HG02623 (cell line): Measurements from ENCODE around the gene ARFGEF2.
"Not testable (repeated sequence)": the region's sequence is repeated elsewhere in the genome, so short reads cannot be mapped to it uniquely, and the experiment has no call there.

Experiments used
- ATAC-seq: cut with Tn5 transposase; IDR thresholded peaks from one replicate; pipeline ENCODE4 v1.9.1; 2021; ENCODE audit warnings: moderate library complexity; ENCODE audit not compliant: unreplicated experiment

The ARFGEF2 gene

DNA sequence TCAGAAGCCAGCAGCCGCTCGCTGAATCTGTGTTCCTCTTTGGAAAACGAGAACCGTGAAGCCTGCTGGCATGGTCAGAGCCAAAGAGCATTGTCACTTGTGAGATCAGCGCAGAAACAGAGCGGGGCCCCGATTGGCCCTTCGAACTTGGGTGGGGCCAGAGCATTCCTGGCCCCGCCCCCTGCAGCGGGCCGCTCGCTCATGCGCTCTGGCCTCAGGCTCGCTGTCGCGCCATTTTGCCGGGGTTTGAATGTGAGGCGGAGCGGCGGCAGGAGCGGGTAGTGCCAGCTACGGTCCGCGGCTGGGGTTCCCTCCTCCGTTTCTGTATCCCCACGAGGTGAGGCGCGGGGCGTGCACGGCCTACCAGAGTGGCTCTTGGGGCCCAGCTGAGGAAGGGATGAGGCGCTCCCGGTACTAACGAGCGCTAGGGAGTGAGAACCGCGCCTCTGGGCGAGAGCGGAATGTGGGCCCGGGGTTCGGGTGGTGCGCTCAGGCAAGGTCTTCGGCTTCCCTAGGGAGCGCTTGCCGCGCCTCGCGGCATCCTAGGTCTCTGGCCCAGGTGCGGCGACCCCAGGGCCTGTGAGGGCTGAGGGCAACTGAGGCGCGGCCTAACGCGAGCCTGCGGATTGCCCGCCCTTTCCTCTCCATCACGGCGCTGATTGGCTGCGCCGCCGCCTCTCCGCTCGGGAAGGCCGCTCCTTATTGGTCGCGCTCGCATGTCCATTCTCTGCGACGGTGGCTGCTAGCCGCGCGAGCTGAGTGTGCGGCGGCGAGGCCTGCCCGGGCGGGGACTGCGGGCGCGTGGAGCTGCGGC lies 124.8 kb downstream of the ARFGEF2 start, which contains the start of gene CSE1L:
CSE1L (plus strand) TSS at position 226 of the 814 bp plus-strand sequence. CDS start 12,152 bp downstream, outside the sequence.
- peak; percentile 92 for ATAC-seq

DNA sequence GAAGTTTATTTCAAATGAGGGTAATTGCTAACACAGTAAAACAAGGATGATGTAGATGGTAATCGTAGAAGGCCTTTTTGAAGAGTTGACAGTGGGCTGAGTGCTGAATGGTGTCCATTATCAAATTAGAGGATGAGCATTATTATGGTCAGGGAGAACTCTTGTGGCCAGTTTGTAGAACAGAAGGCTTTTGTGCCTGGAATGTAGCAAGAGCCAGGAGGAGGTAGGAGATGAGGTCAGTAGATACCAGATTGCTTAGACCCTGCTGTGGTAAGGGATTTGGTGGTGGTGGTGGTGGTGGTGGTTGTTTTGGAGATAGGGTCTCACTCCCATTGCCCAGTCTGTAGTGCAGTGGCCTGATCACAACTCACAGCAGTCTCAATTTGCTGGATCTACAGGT lies 130.8 kb downstream of the ARFGEF2 start:
- ATAC-seq = no peak

DNA sequence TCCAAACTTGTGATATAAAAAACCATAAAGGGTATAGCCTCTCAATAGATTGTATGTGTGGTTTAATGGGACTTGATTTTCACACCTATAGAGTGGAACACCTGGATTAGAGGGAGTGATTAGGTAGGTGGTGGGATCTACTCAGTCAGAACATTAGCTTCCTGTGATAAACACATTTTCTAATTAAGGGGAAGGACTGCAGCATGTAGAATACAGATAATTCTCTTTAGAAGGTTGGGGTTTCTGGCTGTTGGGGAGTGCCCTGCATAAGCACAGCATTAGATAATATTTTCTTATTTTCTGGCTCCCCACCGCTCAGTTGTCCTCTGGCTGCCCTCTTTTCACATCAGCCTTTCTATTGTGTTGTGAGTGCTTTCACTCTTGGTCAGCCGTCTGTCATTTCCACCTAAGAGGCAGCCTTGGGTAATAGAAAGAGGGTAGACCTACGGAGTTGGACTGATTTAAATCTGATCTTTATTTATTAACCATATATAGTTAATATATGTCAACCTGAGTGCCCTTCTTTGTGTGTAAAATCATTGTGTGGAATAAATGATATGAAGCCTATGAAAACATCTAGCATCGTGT lies 132.6 kb downstream of the ARFGEF2 start:
- no peak for ATAC-seq

DNA sequence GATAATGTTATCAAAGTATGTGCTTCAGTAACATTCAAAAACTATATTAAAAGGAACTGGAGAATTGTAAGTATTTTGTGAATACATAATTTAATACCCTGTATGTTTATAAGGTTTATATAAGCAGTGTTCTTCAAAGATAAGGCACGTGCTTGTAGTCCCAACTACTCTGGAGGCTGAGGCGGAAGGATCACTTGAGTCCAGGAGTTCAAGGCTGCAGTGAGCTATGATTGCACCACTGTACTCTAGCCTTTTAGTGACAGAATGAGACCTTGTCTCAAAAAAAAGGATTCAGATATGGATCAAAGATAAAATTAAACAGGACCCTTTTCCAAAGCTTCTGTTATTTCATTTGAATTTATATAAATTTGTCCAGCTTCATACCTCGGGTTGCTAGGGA lies 141.8 kb downstream of the ARFGEF2 start:
- no peak for ATAC-seq

DNA sequence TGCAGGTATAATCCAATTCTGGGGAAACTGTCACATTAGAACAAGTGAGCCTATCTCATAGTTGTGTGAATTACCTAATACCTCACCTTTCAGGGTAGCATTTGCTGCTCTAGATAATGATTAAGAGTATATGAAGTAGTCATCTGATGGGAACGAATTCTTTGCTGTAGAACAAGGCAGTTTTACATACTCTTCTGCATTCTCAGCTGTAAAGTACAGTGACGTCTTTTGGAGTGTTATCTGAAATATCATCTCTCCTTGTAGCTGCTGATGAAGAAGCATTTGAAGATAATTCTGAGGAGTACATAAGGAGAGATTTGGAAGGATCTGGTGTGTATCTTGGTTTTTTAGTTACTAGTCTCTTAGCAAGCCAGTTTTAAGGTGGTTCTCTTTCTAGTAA lies 153.0 kb downstream of the ARFGEF2 start:
- no peak for ATAC-seq

DNA sequence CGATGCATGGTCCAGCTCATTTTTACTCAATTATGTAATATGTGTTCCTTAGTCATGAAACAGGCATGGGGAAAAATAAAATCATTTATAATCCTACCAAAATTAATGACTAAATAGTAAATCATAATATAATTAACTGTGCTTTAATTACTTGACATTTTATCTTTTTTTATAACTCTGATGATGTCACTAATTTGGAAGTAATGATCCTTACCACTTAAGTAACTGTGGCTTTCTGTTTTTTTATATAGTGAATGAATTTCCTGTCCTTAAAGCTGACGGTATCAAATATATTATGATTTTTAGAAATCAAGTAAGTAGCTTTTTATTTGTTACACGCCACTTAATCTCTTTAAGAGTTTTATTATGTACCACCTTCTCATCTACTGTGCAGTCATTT lies 156.8 kb downstream of the ARFGEF2 start:
- no peak for ATAC-seq

DNA sequence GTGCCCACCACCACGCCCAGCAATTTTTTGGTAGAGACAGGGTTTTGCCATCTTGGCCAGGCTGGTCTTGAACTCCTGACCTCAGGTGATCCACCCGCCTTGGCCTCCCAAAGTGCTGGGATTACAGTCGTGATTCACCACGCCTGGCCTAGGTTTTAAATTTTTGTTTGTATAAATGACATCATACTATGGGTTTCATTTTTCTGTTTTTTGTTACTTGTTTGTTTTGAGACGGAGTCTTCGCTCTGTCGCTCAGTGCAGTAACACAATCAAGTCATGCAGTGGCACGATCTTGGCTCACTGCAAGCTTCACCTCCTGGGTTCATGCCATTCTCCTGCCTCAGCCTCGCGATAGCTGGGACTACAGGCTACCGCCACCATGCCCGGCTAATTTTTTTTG lies 160.8 kb downstream of the ARFGEF2 start:
- not testable (repeated sequence) for ATAC-seq
